Tibial nerve (tissue), 3 donors: ENCODE measurements around the gene NSUN4.

Source experiments
- EP300 ChIP-seq, 2 donors: sonication (generic); formaldehyde crosslinking; IDR thresholded peaks; one replicate each; pipeline ENCODE4 v1.6.1; 2017; ENCODE audit warnings: antibody characterized with exemption in 2 of 2, mild to moderate bottlenecking in 1 of 2
- POLR2A ChIP-seq, 2 donors: fragments of 450-650 bp; IDR thresholded peaks; one replicate each; pipeline ENCODE4 v1.6.1; 2017; ENCODE audit warnings: antibody characterized with exemption in 2 of 2, mild to moderate bottlenecking in 2 of 2, moderate library complexity in 2 of 2

- no peak for TF ChIP-seq EP300 (IDR thresholded peaks at IDR 0.05)
- no peak for TF ChIP-seq POLR2A (IDR thresholded peaks at IDR 0.05)
Measured at GRCh38 chr1:46399307-46399706, 58.7 kb downstream of the NSUN4 start.
